MCF 10A (cell line): Measurements from ENCODE around the gene MTREX. TPM values are rescaled to one million over a fixed set of nuclear protein-coding genes. Genes with fewer than 3 reads are reported as not detected.

ENCODE experiments used
- BruUV-seq: library from RNA; stranded (reverse); fragments of 400-500 nt; replicated peaks from 2 replicates; lab custom pipeline; 2021; lab: Mats Ljungman, UMichigan
- CTCF ChIA-PET: fragments of 300-600 bp; sonication (Branson Sonifier 250); formaldehyde crosslinking; extraction: SDS; loops from one replicate; lab custom pipeline; 2021; ENCODE audit warnings: antibody characterized with exemption, inconsistent platforms; lab: Yijun Ruan, JAX
- POLR2A ChIA-PET: fragments of 300-600, 350-650 bp; sonication (Branson Sonifier 250); formaldehyde crosslinking; extraction: SDS; loops from one replicate; lab custom pipeline; 2020; ENCODE audit warnings: antibody characterized with exemption, inconsistent platforms; lab: Yijun Ruan, JAX
- DNase-seq: peaks from one replicate; pipeline ENCODE4 v3.0.0-alpha.2; 2018; ENCODE audit not compliant: unreplicated experiment
- H3K27ac Mint-ChIP-seq: one replicate; pipeline ENCODE4 v1.8.0; 2022; ENCODE audit warnings: mild to moderate bottlenecking, low read depth, mixed read lengths; ENCODE audit not compliant: unreplicated experiment
- H3K27me3 Mint-ChIP-seq: one replicate; pipeline ENCODE4 v1.8.0; 2022; ENCODE audit warnings: mixed read lengths; ENCODE audit not compliant: insufficient read depth, unreplicated experiment
- H3K36me3 Mint-ChIP-seq: one replicate; pipeline ENCODE4 v1.8.0; 2022; ENCODE audit warnings: mild to moderate bottlenecking, moderate library complexity, mixed read lengths; ENCODE audit not compliant: insufficient read depth, unreplicated experiment
- H3K4me1 Mint-ChIP-seq: one replicate; pipeline ENCODE4 v1.8.0; 2022; ENCODE audit warnings: mixed read lengths; ENCODE audit not compliant: insufficient read depth, unreplicated experiment
- H3K4me3 Mint-ChIP-seq: one replicate; pipeline ENCODE4 v1.8.0; 2022; ENCODE audit warnings: mild to moderate bottlenecking, moderate library complexity, mixed read lengths; ENCODE audit not compliant: unreplicated experiment
- H3K9me3 Mint-ChIP-seq: one replicate; pipeline ENCODE4 v1.8.0; 2022; ENCODE audit warnings: mixed read lengths; ENCODE audit not compliant: unreplicated experiment
- intact Hi-C: fragments of 100-400 bp; cut with micrococcal nuclease; formaldehyde crosslinking; loops from 2 replicates; pipeline ENCODE4 v1.14.1; 2022
- total RNA-seq: library from RNA; stranded (reverse); gene quantifications from 2 replicates; pipeline ENCODE4 v1.2.3, GENCODE V29; 2022
- TF ChIP-seq, protein P1 (sequence below): fragments of 200-600 bp; IDR thresholded peaks from one replicate; pipeline ENCODE4 v1.8.0; 2022; ENCODE audit warnings: antibody characterized with exemption, mild to moderate bottlenecking; ENCODE audit not compliant: unreplicated experiment

Gene MTREX
- total RNA-seq, 1 experiment from 2014 or later, result 118 TPM

DNA sequence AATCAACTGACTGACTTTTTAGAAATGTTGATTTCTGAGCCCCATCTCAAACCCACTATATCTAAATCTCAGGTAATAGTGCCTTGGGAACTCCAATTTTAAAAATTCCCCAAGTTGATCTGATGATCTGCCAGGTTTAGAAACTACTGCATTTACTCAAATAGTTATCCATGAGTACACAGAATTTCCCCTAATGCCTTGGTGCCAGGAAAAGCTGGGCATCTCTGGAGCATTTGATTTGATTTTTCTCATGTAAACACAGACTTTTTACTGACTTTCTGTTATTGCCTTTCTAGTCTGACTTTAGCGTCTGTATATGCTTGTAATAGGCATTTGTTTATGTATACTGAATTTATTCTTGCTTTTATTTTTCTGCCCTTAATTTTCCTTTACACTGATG is 35.8 kb downstream of the MTREX start:
- no peaks in the 10 kb centered on the region for H3K9me3 Mint-ChIP-seq
- no TSS peak for BruUV-seq
- POLR2A ChIA-PET, result no interaction called here
- TF ChIP-seq, protein P1, sequence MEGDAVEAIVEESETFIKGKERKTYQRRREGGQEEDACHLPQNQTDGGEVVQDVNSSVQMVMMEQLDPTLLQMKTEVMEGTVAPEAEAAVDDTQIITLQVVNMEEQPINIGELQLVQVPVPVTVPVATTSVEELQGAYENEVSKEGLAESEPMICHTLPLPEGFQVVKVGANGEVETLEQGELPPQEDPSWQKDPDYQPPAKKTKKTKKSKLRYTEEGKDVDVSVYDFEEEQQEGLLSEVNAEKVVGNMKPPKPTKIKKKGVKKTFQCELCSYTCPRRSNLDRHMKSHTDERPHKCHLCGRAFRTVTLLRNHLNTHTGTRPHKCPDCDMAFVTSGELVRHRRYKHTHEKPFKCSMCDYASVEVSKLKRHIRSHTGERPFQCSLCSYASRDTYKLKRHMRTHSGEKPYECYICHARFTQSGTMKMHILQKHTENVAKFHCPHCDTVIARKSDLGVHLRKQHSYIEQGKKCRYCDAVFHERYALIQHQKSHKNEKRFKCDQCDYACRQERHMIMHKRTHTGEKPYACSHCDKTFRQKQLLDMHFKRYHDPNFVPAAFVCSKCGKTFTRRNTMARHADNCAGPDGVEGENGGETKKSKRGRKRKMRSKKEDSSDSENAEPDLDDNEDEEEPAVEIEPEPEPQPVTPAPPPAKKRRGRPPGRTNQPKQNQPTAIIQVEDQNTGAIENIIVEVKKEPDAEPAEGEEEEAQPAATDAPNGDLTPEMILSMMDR, result no peak
- DNase-seq, result no peak
- H3K4me1 Mint-ChIP-seq, result no peaks in the 10 kb centered on the region
- CTCF ChIA-PET, result interaction anchor here (0.6 to 2.6 kb wide), 14 partner anchors 16 to 986 kb away, joined by 3 to 12 read pairs (median 3); no protein-coding TSS in a partner anchor
- H3K36me3 Mint-ChIP-seq, result peaks cover 68% of the 10 kb centered on the region
- no peaks in the 10 kb centered on the region for H3K27me3 Mint-ChIP-seq
- intact Hi-C loops, result loop anchor here (1.0 to 2.0 kb wide), 2 partner anchors 63 to 348 kb away; no protein-coding TSS in a partner anchor
- H3K27ac Mint-ChIP-seq, result peak overlapping the region; percentile 66
- H3K4me3 Mint-ChIP-seq, result no peak overlapping the region

DNA sequence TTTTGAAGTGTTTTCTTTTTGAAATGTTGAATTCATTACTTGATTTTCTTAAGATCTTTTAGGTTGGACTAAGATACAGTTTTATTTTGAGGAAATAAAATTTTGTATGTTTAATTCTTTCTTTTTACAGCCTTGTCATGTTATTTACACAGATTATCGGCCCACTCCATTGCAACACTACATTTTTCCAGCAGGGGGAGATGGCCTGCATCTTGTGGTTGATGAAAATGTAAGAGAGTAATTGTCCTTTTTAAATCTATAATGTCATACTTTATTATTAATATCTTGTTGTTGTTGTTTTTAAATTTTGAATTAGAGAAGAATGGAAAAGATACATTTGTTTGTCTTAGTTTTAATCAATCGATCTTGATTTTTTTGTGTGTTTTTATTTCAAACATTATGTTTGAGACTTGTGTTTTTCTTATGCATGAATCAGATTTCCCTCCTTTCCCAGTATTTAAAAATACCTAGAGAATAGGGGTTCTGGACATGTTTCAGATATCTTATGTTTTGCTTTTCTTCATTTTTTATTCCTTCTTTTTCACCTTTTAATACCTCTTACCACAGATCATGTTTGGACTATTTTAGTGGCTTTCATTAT is 36.7 kb downstream of the MTREX start:
- BruUV-seq, result no TSS peak
- H3K4me1 Mint-ChIP-seq, result no peaks in the 10 kb centered on the region
- H3K36me3 Mint-ChIP-seq, result peaks cover 77% of the 10 kb centered on the region
- TF ChIP-seq, protein P1, result peak; percentile 52
- peak; percentile 70 for DNase-seq
- H3K9me3 Mint-ChIP-seq, result no peaks in the 10 kb centered on the region
- ChIA-PET POLR2A (no interaction called here), CTCF (interaction anchor here (0.6 to 2.6 kb wide), 8 partner anchors 23 to 985 kb away, joined by 3 to 12 read pairs (median 3); no protein-coding TSS in a partner anchor)
- H3K27ac Mint-ChIP-seq, result peak overlapping the region; percentile 66
- intact Hi-C loops, result loop anchor here (1.0 to 2.0 kb wide), 2 partner anchors 62 to 347 kb away; no protein-coding TSS in a partner anchor
- H3K4me3 Mint-ChIP-seq, result no peak overlapping the region
- no peaks in the 10 kb centered on the region for H3K27me3 Mint-ChIP-seq

DNA sequence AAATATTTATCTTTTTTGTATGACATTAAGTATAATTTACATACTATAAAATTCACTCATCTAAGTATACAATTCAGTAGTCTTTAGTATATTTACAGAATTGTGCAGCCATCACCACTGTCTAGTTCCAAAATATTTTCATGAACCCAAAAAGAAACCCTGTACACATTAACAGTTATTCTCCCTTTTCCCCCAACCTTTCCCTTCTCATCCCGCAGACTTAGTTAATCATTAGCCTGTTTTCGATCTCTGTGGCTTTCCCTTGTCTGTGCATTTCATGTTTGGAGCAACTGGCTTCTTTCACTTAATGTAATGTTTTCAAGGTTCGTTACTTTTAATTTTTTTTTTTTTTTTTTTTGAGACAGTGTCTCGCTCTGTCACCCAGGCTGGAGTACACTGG is 37.5 kb downstream of the MTREX start:
- Mint-ChIP-seq H3K27ac (no peak overlapping the region), H3K27me3 (no peaks in the 10 kb centered on the region), H3K36me3 (peaks cover 85% of the 10 kb centered on the region), H3K4me3 (no peak overlapping the region), H3K4me1 (no peaks in the 10 kb centered on the region), H3K9me3 (no peaks in the 10 kb centered on the region)
- POLR2A ChIA-PET, result no interaction called here
- no TSS peak for BruUV-seq
- CTCF ChIA-PET, result interaction anchor here (0.5 kb wide), 1 partner anchor 657 kb away, joined by 4 read pairs; no protein-coding TSS in a partner anchor
- intact Hi-C loops, result loop anchor here (2.0 kb wide), 1 partner anchor 61 kb away; no protein-coding TSS in a partner anchor
- TF ChIP-seq, protein P1, result no peak
- no peak for DNase-seq

DNA sequence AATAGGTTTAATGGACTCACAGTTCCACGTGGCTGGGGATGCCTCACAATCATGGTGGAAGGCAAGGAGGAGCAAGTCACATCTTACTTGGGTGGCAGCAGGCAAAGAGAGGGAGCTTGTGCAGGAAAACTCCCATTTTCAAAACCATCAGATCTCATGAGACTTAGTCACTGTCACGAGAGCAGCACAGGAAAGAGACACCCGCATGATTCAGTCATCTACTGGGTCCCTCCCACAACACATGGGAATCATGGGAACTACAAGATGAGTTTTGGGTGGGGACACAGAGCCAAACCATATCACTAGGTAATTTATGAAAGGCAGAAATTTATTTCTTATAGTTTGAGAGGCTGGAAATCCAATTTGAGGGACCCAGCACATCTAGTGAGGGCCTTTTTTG is 40.0 kb downstream of the MTREX start:
- Mint-ChIP-seq H3K9me3 (no peaks in the 10 kb centered on the region), H3K36me3 (peaks cover 83% of the 10 kb centered on the region), H3K27me3 (no peaks in the 10 kb centered on the region), H3K4me3 (no peak overlapping the region), H3K4me1 (no peaks in the 10 kb centered on the region), H3K27ac (no peak overlapping the region)
- CTCF ChIA-PET, result no interaction called here
- intact Hi-C loops, result no loop called here
- BruUV-seq, result no TSS peak
- TF ChIP-seq, protein P1, result no peak
- no peak for DNase-seq
- POLR2A ChIA-PET, result interaction anchor here (0.6 kb wide), 1 partner anchor 189 kb away, joined by 3 read pairs; no protein-coding TSS in a partner anchor
